ENCODE results near the gene KCNK1.

Gene KCNK1

GRCh38 chr1:233640179-233640578 lies 26.3 kb downstream of the KCNK1 start:
- DNase-seq: no peak

GRCh38 chr1:233641029-233641428 lies 27.1 kb downstream of the KCNK1 start:
- no peak for DNase-seq

DNA sequence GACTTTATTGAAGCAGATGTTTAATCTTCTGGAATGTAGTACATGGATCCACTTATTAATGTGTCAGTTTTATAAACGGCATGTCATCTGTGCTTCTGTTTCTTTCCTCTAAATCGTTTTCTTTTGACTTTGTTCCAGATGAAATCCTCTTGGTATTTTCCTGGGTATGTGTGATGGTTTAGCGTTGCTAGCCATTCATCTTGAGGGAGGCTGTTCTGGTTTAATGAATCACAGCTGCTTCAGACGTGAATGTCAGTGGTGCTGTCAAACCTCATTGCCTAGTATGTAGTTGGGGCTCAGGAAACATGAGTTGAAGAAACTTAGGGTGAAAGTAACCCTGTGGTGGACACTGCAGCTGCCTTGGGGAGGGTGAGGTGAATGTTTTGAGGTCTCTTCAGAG lies 33.2 kb downstream of the KCNK1 start:
- no peak for DNase-seq

GRCh38 chr1:233647636-233648035 lies 33.7 kb downstream of the KCNK1 start:
- DNase-seq: no peak

DNA sequence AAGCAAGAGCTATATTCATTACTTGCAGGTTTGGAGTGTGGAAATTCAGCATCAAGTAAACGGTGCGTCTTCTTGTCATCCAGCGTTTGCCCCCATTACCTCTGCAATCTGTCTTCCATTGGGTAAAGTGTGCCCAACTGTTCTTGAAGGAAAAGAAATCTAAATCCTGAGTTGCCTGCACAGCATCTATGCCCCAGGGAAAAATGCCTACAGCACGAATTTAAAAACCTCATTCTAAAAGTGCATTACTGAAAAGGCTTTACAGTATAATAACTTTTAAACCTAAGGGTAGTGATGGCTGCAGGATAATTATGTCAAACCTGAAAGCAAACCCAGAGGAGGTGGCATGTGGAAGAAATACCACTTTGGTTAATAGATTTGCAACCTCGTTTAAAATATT lies 37.2 kb downstream of the KCNK1 start:
- no peak for DNase-seq

GRCh38 chr1:233651563-233652233 lies 37.8 kb downstream of the KCNK1 start:
- no peak for DNase-seq

DNA sequence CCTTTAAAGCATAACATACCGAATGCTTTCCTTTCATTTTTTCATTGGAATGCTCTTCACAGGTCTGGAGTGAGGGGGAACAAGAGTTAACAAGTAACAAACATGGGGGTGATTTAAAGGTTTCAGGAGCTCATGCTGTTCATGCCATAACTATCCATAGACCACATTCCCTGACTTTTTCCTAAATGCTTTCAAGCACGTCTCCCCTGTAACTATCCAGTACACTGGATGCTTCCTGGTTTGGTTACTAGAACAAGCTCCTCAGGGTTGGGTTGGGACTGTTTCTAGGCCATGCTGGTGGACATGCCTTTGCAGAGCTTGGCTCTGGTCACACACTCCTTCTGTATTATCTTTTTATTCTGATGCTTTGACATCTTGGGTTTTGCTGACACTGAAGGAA lies 38.6 kb downstream of the KCNK1 start:
- DNase-seq: no peak

DNA sequence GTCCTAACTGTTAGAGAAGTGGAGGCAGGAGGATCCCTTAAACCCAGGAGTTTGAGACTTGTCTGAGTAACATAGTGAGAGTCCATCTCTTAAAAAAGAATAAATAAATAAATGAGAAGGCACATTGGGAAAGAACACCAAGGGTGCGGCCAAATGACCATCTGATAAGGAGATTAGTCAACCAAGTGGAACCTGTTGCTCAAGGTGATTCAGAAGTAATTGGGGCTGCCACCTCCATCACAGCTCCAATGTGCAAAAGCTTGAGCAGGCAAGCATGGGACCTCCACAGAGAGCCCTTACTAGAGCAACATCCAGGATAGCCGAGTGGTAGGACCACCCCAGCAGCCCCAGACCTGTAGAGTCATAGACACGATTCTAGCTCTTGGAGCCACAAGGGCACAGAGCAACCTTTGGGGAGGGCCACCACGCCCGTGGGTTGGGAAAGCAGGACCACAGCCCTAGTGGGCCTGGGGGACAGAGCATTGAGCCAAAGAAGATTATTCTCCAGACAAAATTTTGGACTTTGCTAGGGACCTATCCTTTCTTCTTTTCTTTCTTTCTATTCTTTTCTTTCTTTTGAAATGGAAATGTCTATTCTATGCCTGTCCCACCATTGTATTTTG lies 40.9 kb downstream of the KCNK1 start:
- DNase-seq: no peak

DNA sequence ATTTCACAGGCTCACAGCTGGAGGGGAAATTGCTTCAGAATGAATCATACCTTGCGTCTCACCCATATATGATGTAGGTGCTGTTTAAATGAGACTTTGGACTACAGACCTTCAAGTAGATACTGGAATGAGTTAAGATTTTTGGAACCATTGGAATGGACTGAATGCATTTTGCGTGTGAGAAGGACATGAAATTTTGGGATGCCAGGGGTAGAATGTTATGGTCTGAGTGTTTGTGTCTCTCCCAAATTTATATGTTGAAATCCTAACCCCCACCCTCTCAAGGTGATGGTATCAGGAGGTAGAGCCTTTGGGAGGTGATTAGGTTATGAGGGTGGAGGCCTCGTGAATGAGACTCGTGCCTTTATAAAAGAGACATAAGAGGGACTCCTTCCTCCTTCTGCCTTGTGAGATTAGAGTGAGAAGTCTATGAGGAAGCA lies 41.4 kb downstream of the KCNK1 start:
- DNase-seq: no peak

- DNase-seq: no peak
Measured at GRCh38 chr1:233656032-233656635, 42.2 kb downstream of the KCNK1 start.

GRCh38 chr1:233656687-233657086 lies 42.8 kb downstream of the KCNK1 start:
- no peak for DNase-seq

DNA sequence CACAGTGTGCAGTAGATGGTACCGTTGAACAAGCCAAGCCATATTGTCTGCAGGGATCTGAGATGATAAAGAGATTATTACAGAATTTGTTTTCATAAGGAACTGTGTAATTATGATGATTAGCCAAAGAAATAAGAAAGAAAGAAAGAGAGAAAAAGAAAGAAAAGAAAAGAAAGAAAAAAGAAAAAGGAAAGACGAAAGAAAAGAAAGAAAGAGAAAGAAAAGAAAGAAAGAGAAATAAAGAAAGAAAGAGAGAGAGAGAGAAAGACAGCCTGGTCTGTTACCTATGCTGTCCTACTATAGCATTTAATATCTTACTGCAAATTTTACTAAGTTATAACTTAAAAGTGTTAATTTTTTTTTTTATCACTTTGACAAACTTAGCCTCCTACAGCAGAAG lies 43.6 kb downstream of the KCNK1 start:
- DNase-seq: no peak

DNA sequence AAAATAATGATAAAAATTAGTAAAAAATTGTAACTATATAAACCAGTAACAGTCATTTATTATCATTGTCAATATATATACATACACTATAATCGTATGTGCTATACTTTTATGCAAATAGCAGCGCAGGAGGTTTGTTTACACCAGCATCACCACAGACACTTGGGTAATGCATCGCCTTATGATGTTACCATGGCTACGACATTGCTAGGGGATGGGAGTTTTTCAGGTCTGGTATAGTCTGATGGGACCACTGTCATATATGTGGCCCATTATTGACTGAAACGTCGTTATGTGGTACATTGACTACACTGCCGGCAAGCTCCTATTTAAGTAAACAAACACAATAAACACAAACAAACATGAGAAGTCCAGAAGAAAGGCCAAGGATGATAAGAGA lies 45.6 kb downstream of the KCNK1 start:
- no peak for DNase-seq

DNA sequence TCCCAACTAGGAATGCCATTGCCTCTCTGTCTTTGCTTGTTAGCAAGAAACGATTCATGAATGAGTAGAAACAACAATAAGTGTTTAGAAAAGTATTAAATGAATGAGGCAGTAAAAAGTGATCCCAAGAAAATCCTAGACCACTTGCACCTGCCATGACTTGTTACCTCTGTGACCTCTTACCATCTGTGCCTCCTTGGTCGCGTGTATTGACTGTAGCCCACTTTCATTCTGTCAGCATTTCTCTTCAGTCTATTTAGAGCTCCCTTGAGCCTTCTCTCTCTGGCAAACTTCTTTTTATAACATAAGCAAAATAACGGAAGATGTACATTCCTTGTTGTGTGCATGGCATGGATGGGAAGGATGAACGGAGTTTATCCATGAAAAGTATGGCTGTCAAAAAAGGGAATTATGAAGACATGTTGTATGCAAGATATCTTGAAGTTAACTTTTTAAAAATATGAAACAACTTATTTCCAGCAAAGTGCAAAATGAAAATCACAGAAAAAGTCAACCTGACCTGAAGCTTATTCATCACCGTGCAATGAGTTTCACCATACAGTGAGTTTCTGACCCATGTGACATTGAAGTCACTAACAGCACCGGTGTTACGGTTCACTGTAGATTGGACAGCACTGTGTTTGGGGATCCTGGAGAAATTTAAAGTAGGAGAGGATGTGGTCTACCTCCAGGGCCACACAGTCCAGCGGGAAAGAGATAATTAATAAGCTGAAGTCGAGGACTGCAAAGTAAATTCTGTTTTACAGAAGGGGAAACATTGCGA lies 47.7 kb downstream of the KCNK1 start:
- no peak for DNase-seq

DNA sequence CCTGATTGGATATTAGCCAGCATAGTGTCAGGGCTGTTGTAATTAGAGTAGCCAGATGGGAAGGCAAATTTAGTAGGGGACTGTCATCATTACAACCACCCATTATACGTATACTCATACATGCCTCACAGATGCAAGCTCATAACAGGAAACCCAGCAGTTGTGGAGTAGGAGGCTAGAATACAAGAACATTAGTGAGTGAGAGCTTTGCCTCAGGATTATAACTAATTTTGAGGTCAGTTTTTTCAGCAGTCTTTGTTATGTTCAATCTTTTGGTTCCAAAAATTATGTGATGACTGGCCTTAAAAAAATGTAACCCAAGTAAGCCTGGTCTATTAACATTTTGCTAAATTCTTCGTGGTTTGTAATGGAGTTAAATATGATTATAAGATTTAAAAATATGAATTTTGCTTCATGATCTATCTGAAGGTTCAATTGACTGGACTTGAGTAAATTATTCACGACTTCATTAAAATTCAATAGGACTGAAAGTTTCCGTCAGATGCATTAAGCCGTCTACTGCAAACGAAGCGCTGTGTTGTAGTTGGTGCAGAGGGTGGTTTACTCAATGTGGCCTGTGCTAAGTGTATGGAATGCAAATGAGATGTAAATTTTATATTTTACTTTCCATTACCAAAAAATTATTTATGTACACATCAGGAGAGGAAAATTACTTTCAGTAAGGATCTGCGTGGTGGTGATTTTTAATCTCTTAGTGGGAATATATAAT lies 48.8 kb downstream of the KCNK1 start:
- no peak for DNase-seq

DNA sequence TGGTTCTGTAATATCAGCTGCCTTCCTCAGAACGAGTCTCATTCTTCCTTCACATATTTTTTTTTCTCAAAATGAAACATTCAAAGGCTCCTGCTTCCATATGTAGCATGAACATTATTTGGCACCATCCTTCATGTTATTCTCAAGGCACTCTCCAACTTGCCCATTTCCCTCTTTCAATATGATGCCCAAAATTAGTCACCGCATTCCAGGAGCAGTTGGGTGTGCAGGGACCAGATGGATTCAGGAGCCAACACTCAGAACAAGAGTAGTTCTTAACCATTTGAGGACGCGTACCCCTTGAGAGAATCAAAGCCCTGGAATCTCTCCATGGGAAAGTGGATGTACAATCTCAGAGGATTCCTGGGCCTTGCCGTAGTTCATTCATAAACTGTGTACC lies 50.3 kb downstream of the KCNK1 start:
- DNase-seq: no peak

DNA sequence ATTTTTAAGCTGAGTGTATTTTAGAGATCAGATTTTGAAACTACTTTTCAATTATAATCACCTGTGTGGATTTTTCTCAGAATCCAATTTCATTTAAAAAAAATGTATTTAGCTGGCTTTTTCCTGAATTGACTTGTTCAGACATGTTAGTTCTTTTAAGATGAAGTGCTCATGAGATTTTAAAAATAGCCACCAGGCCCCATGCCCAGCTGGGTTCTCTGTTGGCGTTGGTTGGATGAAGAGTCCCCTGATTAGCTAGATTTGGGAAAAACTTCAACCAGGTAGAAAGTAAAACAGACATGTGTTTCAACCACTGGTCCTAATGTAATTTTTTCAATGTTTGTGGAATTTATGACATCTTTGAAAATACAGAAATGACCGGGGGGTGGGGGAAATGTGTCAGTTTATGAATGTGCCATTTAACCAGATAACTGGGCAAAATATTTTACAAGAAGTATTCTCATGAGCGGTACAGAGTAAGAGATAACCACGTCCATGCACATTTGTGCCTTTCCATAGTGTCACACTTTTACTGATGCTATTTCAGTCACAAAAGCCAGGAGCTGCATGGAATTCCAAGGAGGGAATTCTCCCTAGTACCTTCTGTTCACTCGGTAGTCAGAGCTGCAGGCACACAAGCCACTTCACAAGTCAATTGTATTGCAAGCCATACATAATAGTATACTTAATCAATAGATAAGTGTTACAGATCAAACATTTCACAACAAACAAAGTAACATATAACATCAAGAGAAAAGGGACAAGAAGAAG lies 51.1 kb downstream of the KCNK1 start:
- no peak for DNase-seq

DNA sequence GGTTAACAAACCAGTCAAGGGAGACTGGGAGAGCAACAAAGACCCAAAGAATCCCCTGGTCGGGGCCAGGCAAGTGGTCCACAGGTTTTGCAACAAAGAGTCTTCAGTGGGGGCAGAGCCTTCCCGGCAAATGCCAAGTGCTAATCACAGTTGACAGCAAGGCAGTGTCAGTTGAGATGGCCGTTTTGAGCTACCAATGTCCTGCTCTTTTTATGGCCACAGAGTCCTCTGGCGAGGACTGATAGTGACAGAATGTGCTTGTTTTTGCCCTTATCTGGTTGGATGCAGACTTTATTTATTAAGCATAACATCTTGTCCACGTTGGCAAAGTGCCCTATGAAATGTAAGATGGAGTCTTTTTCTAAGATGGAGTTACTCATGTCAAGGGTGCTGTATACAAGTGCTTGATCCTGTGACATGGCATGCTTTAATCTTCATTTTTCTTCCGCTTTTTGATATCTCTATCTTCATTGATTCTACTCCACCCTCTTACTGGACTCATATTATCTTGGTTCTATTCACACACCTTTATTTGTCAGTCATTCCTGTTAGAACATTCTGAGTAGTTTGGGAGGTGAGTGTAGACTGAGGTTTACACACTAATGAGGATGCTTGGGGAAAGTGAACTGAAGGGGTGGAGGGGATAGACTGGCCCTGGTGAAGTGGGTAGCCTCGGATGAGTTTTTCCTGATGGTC lies 51.8 kb downstream of the KCNK1 start:
- DNase-seq: no peak

DNA sequence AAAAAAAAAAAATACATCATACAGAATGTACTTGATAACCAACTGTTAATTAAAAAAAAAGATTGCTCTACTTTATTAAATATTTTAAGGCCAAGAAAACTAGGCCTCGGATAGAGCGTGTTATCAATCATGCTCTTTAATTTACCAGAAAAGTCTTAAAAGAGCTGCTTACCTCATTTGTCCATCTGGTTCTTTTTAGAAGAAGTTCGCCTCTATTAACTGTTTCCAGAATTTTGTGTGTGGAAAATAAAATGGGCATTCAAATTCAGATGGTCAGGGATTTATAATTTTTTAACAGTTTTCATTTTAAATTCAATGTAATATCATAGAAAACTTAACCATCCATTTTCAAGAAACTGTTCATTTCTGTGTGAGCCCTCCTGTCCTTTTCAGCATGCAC lies 53.8 kb downstream of the KCNK1 start:
- no peak for DNase-seq

- DNase-seq: no peak
Measured at GRCh38 chr1:233668146-233668724, 54.3 kb downstream of the KCNK1 start.

- no peak for DNase-seq
Measured at GRCh38 chr1:233668725-233669294, 54.9 kb downstream of the KCNK1 start.

Data from activated CD4-positive, alpha-beta T cell treated with anti-CD3 and anti-CD28 coated beads for 4 hours (primary cell).